Coronary artery (tissue), 2 donors: Measurements from ENCODE around the gene GLI2.

ENCODE experiments used
- DNase-seq: peaks from one replicate; pipeline ENCODE4 v3.0.0-alpha.2; 2017; ENCODE audit warnings: low spot score
- H3K27ac ChIP-seq, 2 donors: fragments of 200-600 bp; sonication (generic); one replicate each; pipeline ENCODE4 v1.5.1; 2016 to 2019
- H3K4me3 ChIP-seq: fragments of 200-600 bp; sonication (generic); 2 replicates; pipeline ENCODE4 v1.5.1; 2016; ENCODE audit warnings: mild to moderate bottlenecking, moderate library complexity
- CTCF ChIP-seq: fragments of 200-600 bp; sonication (generic); IDR thresholded peaks from one replicate; pipeline ENCODE4 v1.5.1; 2019; ENCODE audit warnings: antibody characterized with exemption

Gene GLI2

GRCh38 chr2:120731175-120731574 is 4.5 kb upstream of the GLI2 start:
- no peak for TF ChIP-seq CTCF
- Histone ChIP-seq H3K27ac (no peak overlapping the region), H3K4me3 (no peak overlapping the region)
- peak; percentile 60 for DNase-seq

GRCh38 chr2:120732506-120733237 is 3.0 kb upstream of the GLI2 start:
- no peak for TF ChIP-seq CTCF
- Histone ChIP-seq H3K4me3 (no peak overlapping the region), H3K27ac (peak overlapping the region in 1 of 2 donors; percentile 38)
- DNase-seq, result peak; percentile 65

- peak; percentile 9 for DNase-seq
- Histone ChIP-seq H3K27ac (peak overlapping the region in 1 of 2 donors; percentile 38), H3K4me3 (no peak overlapping the region)
- TF ChIP-seq CTCF, result no peak
These were observed 2.3 kb upstream of the GLI2 start for GRCh38 chr2:120733238-120733932.

GRCh38 chr2:120734930-120735651 is 577 bp upstream of the GLI2 start:
- Histone ChIP-seq H3K4me3 (peak overlapping the region; percentile 79), H3K27ac (peak overlapping the region; percentile 88 to 91)
- peak; percentile 61 for DNase-seq
- no peak for TF ChIP-seq CTCF

GRCh38 chr2:120736202-120736623 is 545 bp downstream of the GLI2 start:
- TF ChIP-seq CTCF, result no peak
- peak overlapping the region; percentile 79 for H3K4me3 ChIP-seq
- peak; percentile 72 for DNase-seq
- peak overlapping the region; percentile 88 to 91 for H3K27ac ChIP-seq

- DNase-seq, result peak; percentile 76
- no peak for TF ChIP-seq CTCF
- peak overlapping the region; percentile 79 for H3K4me3 ChIP-seq
- peak overlapping the region; percentile 88 to 91 for H3K27ac ChIP-seq
These were observed 1.1 kb downstream of the GLI2 start for GRCh38 chr2:120736624-120737339.
